K562 (cell line): ENCODE measurements around the gene PLAC9. TPM values are rescaled to one million over a fixed set of nuclear protein-coding genes. Genes with fewer than 3 reads are reported as not detected.

Experiments used
- BCL6 ChIP-seq: fragments of 250-450 bp; sonication (Bioruptor Pico); IDR thresholded peaks from 2 replicates; pipeline ENCODE4 v1.4.0; 2020
- CGGBP1 ChIP-seq: fragments of 250-450 bp; sonication (Bioruptor Pico); IDR thresholded peaks from 2 replicates; pipeline ENCODE4 v1.9.0; 2021; ENCODE audit warnings: mild to moderate bottlenecking
- ELF1 ChIP-seq: fragments of 200-800 bp; sonication (Bioruptor generic); IDR thresholded peaks from 2 replicates; pipeline ENCODE4 v1.6.1; 2016; ENCODE audit warnings: missing genetic modification characterization, missing compliant biosample characterization
- HMG20A ChIP-seq: fragments of 450-650 bp; formaldehyde crosslinking; conservative IDR thresholded peaks from 2 replicates; pipeline ENCODE4 v1.4.0; 2020; ENCODE audit warnings: mild to moderate bottlenecking, mixed read lengths
- HNRNPK ChIP-seq: fragments of 200-400 bp; formaldehyde crosslinking; IDR thresholded peaks from one replicate; pipeline ENCODE4 v1.6.1; 2018; ENCODE audit warnings: mild to moderate bottlenecking, low read depth, low read length; ENCODE audit not compliant: poor library complexity, severe bottlenecking
- LARP7 ChIP-seq: fragments of 450-650 bp; IDR thresholded peaks from 2 replicates; pipeline ENCODE4 v1.6.1; 2016
- MEF2D ChIP-seq: conservative IDR thresholded peaks from 2 replicates; pipeline ENCODE4 v1.6.1; 2016; ENCODE audit warnings: low read depth, missing genetic modification characterization, missing compliant biosample characterization
- MTA3 ChIP-seq: fragments of 450-650 bp; formaldehyde crosslinking; IDR thresholded peaks from 2 replicates; pipeline ENCODE4 v1.6.1; 2017; ENCODE audit warnings: mild to moderate bottlenecking, borderline replicate concordance
- NBN ChIP-seq: fragments of 450-650 bp; IDR thresholded peaks from 2 replicates; pipeline ENCODE4 v1.6.1; 2016; ENCODE audit warnings: low read depth, mild to moderate bottlenecking
- NELFE ChIP-seq: IDR thresholded peaks from 2 replicates; pipeline ENCODE4 v1.6.1; 2011; ENCODE audit warnings: mild to moderate bottlenecking; ENCODE audit not compliant: insufficient read depth, insufficient read length
- RBM34 ChIP-seq: fragments of 200-400 bp; formaldehyde crosslinking; IDR thresholded peaks from 2 replicates; pipeline ENCODE4 v1.6.1; 2018; ENCODE audit warnings: low read length, borderline replicate concordance; ENCODE audit not compliant: insufficient read depth
- SNRNP70 ChIP-seq: fragments of 200-400 bp; formaldehyde crosslinking; optimal IDR thresholded peaks from 2 replicates; pipeline ENCODE3; 2017; ENCODE audit warnings: low read depth, low read length
- TCF7L2 ChIP-seq: fragments of 150-350 bp; IDR thresholded peaks from 2 replicates; pipeline ENCODE4 v1.6.1; 2016; ENCODE audit warnings: low read depth, mild to moderate bottlenecking, low read length, moderate library complexity
- THRB ChIP-seq: fragments of 450-650 bp; formaldehyde crosslinking; conservative IDR thresholded peaks from 2 replicates; pipeline ENCODE4 v1.4.0; 2022; ENCODE audit warnings: mild to moderate bottlenecking, missing genetic modification characterization
- YBX1 ChIP-seq: fragments of 450-650 bp; IDR thresholded peaks from 2 replicates; pipeline ENCODE4 v1.7.1; 2016; ENCODE audit warnings: mild to moderate bottlenecking
- ZNF316 ChIP-seq: fragments of 450-650 bp; IDR thresholded peaks from 2 replicates; pipeline ENCODE4 v1.6.1; 2016
- ZNF764 ChIP-seq: fragments of 250-450 bp; sonication (Bioruptor Pico); IDR thresholded peaks from 2 replicates; pipeline ENCODE4 v1.4.0; 2020; ENCODE audit warnings: low read depth, mild to moderate bottlenecking, moderate library complexity
- ZSCAN29 ChIP-seq: fragments of 450-650 bp; IDR thresholded peaks from 2 replicates; pipeline ENCODE4 v1.6.1; 2017
- polyA plus RNA-seq, 8 experiments: library from polyadenylated mRNA; depleted of rRNA in 4 of 8; stranded (reverse) in 5 of 8; unstranded in 3 of 8; fragments of >200 nt; fragmentation: Nextera tagmentation in 2 of 8; fragmentation: Illumina TruSeq in 1 of 8; extraction: Ambion mirVana in 2 of 8; extraction: Trizol in 1 of 8; gene quantifications; 2 replicates each; pipeline versions ENCODE4 v1.2.1 to v1.2.3, GENCODE V29; 2011 to 2014; ENCODE audit warnings: inconsistent platforms in 1 of 8, missing spikeins in 1 of 8
- total RNA-seq, 7 experiments: library from RNA; depleted of rRNA in 6 of 7; stranded (reverse); fragments of >200 nt in 6 of 7; fragmentation: Illumina TruSeq in 2 of 7; extraction: Trizol in 2 of 7; gene quantifications; 2 replicates each; pipeline versions ENCODE4 v1.2.1 to v1.2.3, GENCODE V29; 2011 to 2021; ENCODE audit warnings: low replicate concordance in 1 of 7
- TF ChIP-seq, protein P1 (sequence below): fragments of 450-650 bp; IDR thresholded peaks from 2 replicates; pipeline ENCODE4 v1.6.1; 2018; ENCODE audit not compliant: partially characterized antibody
- TF ChIP-seq, protein P2 (sequence below): fragments of 450-650 bp; IDR thresholded peaks from 2 replicates; pipeline ENCODE4 v1.7.1; 2018; ENCODE audit warnings: mild to moderate bottlenecking, low read depth; ENCODE audit not compliant: partially characterized antibody
- TF ChIP-seq, protein P3 (sequence below): fragments of 450-650 bp; IDR thresholded peaks from 2 replicates; pipeline ENCODE4 v1.6.1; 2016; ENCODE audit warnings: missing biosample characterization, missing genetic modification characterization

The PLAC9 gene
- total and polyA plus RNA-seq, 9 of the 15 experiments (the other 6 are each of a cell fraction or from before 2014, with no cell fraction given) = not detected

GRCh38 chr10:80158598-80159127, 26.1 kb downstream of the PLAC9 start (continued):
- TF ChIP-seq, protein P1, sequence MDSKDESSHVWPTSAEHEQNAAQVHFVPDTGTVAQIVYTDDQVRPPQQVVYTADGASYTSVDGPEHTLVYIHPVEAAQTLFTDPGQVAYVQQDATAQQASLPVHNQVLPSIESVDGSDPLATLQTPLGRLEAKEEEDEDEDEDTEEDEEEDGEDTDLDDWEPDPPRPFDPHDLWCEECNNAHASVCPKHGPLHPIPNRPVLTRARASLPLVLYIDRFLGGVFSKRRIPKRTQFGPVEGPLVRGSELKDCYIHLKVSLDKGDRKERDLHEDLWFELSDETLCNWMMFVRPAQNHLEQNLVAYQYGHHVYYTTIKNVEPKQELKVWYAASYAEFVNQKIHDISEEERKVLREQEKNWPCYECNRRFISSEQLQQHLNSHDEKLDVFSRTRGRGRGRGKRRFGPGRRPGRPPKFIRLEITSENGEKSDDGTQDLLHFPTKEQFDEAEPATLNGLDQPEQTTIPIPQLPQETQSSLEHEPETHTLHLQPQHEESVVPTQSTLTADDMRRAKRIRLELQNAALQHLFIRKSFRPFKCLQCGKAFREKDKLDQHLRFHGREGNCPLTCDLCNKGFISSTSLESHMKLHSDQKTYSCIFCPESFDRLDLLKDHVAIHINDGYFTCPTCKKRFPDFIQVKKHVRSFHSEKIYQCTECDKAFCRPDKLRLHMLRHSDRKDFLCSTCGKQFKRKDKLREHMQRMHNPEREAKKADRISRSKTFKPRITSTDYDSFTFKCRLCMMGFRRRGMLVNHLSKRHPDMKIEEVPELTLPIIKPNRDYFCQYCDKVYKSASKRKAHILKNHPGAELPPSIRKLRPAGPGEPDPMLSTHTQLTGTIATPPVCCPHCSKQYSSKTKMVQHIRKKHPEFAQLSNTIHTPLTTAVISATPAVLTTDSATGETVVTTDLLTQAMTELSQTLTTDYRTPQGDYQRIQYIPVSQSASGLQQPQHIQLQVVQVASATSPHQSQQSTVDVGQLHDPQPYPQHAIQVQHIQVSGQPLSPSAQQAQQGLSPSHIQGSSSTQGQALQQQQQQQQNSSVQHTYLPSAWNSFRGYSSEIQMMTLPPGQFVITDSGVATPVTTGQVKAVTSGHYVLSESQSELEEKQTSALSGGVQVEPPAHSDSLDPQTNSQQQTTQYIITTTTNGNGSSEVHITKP = peak; percentile 43
- TF ChIP-seq ELF1 (tag) (no peak), ZNF764 (CRISPR knock-in tag) (no peak), NELFE (no peak), ZNF316 (no peak), THRB (CRISPR knock-in tag) (no peak; the same call in 1 of the 2 replicates), MEF2D (tag) (peak; percentile 94), ZSCAN29 (no peak), HNRNPK (no peak), LARP7 (no peak), MTA3 (peak; percentile 48; the same call in 1 of the 2 replicates), HMG20A (no peak), RBM34 (no peak), CGGBP1 (CRISPR knock-in tag) (no peak), BCL6 (CRISPR knock-in tag) (no peak), NBN (peak; percentile 51; the same call in 1 of the 2 replicates), TCF7L2 (no peak), SNRNP70 (no peak), YBX1 (no peak)
- TF ChIP-seq, protein P2, sequence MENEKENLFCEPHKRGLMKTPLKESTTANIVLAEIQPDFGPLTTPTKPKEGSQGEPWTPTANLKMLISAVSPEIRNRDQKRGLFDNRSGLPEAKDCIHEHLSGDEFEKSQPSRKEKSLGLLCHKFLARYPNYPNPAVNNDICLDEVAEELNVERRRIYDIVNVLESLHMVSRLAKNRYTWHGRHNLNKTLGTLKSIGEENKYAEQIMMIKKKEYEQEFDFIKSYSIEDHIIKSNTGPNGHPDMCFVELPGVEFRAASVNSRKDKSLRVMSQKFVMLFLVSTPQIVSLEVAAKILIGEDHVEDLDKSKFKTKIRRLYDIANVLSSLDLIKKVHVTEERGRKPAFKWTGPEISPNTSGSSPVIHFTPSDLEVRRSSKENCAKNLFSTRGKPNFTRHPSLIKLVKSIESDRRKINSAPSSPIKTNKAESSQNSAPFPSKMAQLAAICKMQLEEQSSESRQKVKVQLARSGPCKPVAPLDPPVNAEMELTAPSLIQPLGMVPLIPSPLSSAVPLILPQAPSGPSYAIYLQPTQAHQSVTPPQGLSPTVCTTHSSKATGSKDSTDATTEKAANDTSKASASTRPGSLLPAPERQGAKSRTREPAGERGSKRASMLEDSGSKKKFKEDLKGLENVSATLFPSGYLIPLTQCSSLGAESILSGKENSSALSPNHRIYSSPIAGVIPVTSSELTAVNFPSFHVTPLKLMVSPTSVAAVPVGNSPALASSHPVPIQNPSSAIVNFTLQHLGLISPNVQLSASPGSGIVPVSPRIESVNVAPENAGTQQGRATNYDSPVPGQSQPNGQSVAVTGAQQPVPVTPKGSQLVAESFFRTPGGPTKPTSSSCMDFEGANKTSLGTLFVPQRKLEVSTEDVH = no peak
- TF ChIP-seq, protein P3, sequence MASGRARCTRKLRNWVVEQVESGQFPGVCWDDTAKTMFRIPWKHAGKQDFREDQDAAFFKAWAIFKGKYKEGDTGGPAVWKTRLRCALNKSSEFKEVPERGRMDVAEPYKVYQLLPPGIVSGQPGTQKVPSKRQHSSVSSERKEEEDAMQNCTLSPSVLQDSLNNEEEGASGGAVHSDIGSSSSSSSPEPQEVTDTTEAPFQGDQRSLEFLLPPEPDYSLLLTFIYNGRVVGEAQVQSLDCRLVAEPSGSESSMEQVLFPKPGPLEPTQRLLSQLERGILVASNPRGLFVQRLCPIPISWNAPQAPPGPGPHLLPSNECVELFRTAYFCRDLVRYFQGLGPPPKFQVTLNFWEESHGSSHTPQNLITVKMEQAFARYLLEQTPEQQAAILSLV (tag) = no peak
